H1 (cell line): ENCODE results near the gene GOSR1. TPM values are rescaled to one million over a fixed set of nuclear protein-coding genes. Genes with fewer than 3 reads are reported as not detected.

ENCODE experiments used
- BACH1 ChIP-seq: IDR thresholded peaks from 2 replicates; pipeline ENCODE4 v1.6.1; 2012; ENCODE audit warnings: low read length, improper control_type of control experiment
- CHD1 ChIP-seq: IDR thresholded peaks from 2 replicates; pipeline ENCODE4 v1.6.1; 2012; ENCODE audit warnings: low read depth, low read length, improper control_type of control experiment
- EGR1 ChIP-seq: IDR thresholded peaks from 2 replicates; pipeline ENCODE4 v1.6.1; 2011; ENCODE audit warnings: low read depth, low read length, borderline replicate concordance
- HDAC2 ChIP-seq, 2 experiments: fragments of 300-600 bp in 1 of 2; sonication (generic) in 1 of 2; IDR thresholded peaks; 2 replicates each; pipeline ENCODE4 v1.6.1; 2011 to 2012; ENCODE audit warnings: low read depth in 2 of 2, low read length in 2 of 2, mild to moderate bottlenecking in 2 of 2, moderate library complexity in 2 of 2, borderline replicate concordance in 1 of 2, inconsistent platforms in 1 of 2
- HDAC6 ChIP-seq: IDR thresholded peaks from one replicate; pipeline ENCODE4 v1.7.1; 2012; ENCODE audit warnings: low read depth, mild to moderate bottlenecking, inconsistent platforms, low read length, moderate library complexity
- POLR2AphosphoS5 ChIP-seq: IDR thresholded peaks from 2 replicates; pipeline ENCODE4 v1.6.1; 2011; ENCODE audit warnings: low read depth, low read length
- POU5F1 ChIP-seq: IDR thresholded peaks from 2 replicates; pipeline ENCODE4 v1.6.1; 2011; ENCODE audit warnings: low read depth, mild to moderate bottlenecking, low read length, moderate library complexity
- RAD21 ChIP-seq, 2 experiments: IDR thresholded peaks in 1 of 2; conservative IDR thresholded peaks in 1 of 2; 2 replicates each; pipeline ENCODE4 v1.6.1; 2011; ENCODE audit warnings: low read depth in 2 of 2, low read length in 2 of 2, improper control_type of control experiment in 1 of 2, inconsistent platforms in 1 of 2, mild to moderate bottlenecking in 1 of 2, moderate library complexity in 1 of 2
- SIRT6 ChIP-seq: IDR thresholded peaks from one replicate; pipeline ENCODE4 v1.7.1; 2012; ENCODE audit warnings: low read length, inconsistent platforms
- SP4 ChIP-seq: IDR thresholded peaks from 2 replicates; pipeline ENCODE4 v1.6.1; 2012; ENCODE audit warnings: low read length, inconsistent platforms
- SRF ChIP-seq: IDR thresholded peaks from 2 replicates; pipeline ENCODE4 v1.6.1; 2011; ENCODE audit warnings: mild to moderate bottlenecking, low read depth, low read length, moderate library complexity
- TAF1 ChIP-seq: IDR thresholded peaks from 2 replicates; pipeline ENCODE4 v1.6.1; 2011; ENCODE audit warnings: mild to moderate bottlenecking, low read depth, low read length
- TBP ChIP-seq: IDR thresholded peaks from 2 replicates; pipeline ENCODE4 v1.6.1; 2011; ENCODE audit warnings: low read depth, low read length, improper control_type of control experiment
- TCF12 ChIP-seq: IDR thresholded peaks from 2 replicates; pipeline ENCODE4 v1.6.1; 2011; ENCODE audit warnings: low read depth, mild to moderate bottlenecking, low read length
- TEAD4 ChIP-seq: IDR thresholded peaks from 2 replicates; pipeline ENCODE4 v1.6.1; 2012; ENCODE audit warnings: low read depth, low read length, inconsistent platforms, mixed read lengths
- polyA plus RNA-seq, 7 experiments: library from polyadenylated mRNA; depleted of rRNA in 3 of 7; stranded (reverse) in 5 of 7; unstranded in 2 of 7; fragments of >200 nt in 5 of 7; fragments of 200-250 nt in 2 of 7; gene quantifications; 1 replicate in 5 of 7; 2 replicates in 1 of 7; 4 replicates in 1 of 7; pipeline versions ENCODE4 v1.2.1 to v1.2.3, GENCODE V29; 2011 to 2013; ENCODE audit warnings: missing spikeins in 2 of 7, mixed read lengths in 2 of 7
- total RNA-seq: library from RNA; stranded (reverse); fragmentation: NEBNext Ultra II Directional; extraction: Animal tissue kit (Norgen Biotek cat#: 25700); gene quantifications from 2 replicates; pipeline ENCODE4 v1.2.1, GENCODE V29; 2021
- TF ChIP-seq, protein P1 (sequence below): IDR thresholded peaks from 2 replicates; pipeline ENCODE4 v1.6.1; 2011; ENCODE audit warnings: low read length, improper control_type of control experiment
- TF ChIP-seq, protein P2 (sequence below): IDR thresholded peaks from 2 replicates; pipeline ENCODE4 v1.6.1; 2011; ENCODE audit warnings: low read depth, mild to moderate bottlenecking, low read length; ENCODE audit not compliant: insufficient read depth
- TF ChIP-seq, protein P3 (sequence below): IDR thresholded peaks from 2 replicates; pipeline ENCODE4 v1.6.1; 2012; ENCODE audit warnings: inconsistent platforms
- TF ChIP-seq, protein P4 (sequence below), 3 experiments: IDR thresholded peaks; 1 replicate in 2 of 3; 2 replicates in 1 of 3; pipeline versions ENCODE4 v1.5.1 to v1.6.1; 2011; ENCODE audit warnings: low read length in 3 of 3, mild to moderate bottlenecking in 3 of 3, inconsistent platforms in 2 of 3, low read depth in 1 of 3, moderate library complexity in 1 of 3; ENCODE audit not compliant: insufficient read depth in 1 of 3; ENCODE audit errors: control extremely low read depth in 1 of 3
- TF ChIP-seq, protein P5 (sequence below): IDR thresholded peaks from 2 replicates; pipeline ENCODE4 v1.6.1; 2012; ENCODE audit warnings: inconsistent platforms

GOSR1 gene
- total and polyA plus RNA-seq, 2 of the 8 experiments (the other 6 are each of a cell fraction or from before 2014, with no cell fraction given), result 9.2 to 43.3 TPM

DNA sequence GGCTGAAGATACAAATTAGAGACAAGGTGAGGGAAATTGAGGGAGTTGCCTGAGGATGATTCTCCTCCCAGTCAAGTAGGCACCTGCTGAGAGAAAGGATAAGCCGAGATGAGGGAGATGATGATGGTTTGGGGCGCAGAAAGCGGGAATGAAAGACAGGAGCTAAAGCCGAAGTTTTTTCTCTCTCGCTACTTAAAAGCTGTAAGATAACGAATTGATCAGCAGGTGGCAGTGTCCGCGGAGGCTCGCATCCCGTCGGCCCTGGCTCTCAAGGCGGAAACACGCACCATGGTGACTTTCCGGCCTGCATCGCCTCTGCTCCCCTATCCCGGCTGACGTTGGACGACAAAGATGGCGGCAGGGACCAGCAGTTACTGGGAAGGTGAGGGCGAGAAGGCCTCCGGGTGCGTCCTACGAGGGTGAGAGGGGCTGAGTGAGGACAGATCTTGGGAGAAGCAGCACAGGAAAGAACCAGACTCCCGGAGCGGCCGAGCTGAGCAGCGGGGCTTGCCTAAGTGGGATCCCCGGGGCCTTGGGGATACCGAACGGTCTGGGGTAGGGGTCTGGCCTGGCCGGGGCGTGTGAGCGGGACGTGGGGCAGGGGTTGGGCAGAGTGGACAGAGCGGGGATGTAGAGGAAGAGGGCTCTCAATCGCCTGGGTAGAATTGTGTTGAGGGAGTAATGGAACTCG, at the start of gene GOSR1 (continued):
- TF ChIP-seq, protein P1, sequence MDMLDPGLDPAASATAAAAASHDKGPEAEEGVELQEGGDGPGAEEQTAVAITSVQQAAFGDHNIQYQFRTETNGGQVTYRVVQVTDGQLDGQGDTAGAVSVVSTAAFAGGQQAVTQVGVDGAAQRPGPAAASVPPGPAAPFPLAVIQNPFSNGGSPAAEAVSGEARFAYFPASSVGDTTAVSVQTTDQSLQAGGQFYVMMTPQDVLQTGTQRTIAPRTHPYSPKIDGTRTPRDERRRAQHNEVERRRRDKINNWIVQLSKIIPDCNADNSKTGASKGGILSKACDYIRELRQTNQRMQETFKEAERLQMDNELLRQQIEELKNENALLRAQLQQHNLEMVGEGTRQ, result no peak
- TF ChIP-seq SIRT6 (no peak), POU5F1 (no peak), HDAC6 (no peak), CHD1 (no peak), SP4 (no peak; the same call in 1 of the 2 replicates), TAF1 (peak; percentile 96), HDAC2 (IDR thresholded peaks at IDR 0.05; ENCODE audit: borderline replicate concordance in 1 of 2, low read depth in 2 of 2, low read length in 2 of 2) (peak in 1 of 2 experiments; percentile 56; a peak in 1 of 4 replicates), POLR2AphosphoS5 (peak; percentile 98), TEAD4 (no peak), TCF12 (no peak), EGR1 (no peak), RAD21 (IDR thresholded peaks at IDR 0.05 in 1 of 2, conservative IDR thresholded peaks at IDR 0.05 in 1 of 2; ENCODE audit: low read depth in 2 of 2, low read length in 2 of 2) (peak; percentile 65 to 67), SRF (no peak), TBP (peak; percentile 93), BACH1 (no peak)
- TF ChIP-seq, protein P2, sequence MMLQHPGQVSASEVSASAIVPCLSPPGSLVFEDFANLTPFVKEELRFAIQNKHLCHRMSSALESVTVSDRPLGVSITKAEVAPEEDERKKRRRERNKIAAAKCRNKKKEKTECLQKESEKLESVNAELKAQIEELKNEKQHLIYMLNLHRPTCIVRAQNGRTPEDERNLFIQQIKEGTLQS, result no peak
- TF ChIP-seq, protein P3, sequence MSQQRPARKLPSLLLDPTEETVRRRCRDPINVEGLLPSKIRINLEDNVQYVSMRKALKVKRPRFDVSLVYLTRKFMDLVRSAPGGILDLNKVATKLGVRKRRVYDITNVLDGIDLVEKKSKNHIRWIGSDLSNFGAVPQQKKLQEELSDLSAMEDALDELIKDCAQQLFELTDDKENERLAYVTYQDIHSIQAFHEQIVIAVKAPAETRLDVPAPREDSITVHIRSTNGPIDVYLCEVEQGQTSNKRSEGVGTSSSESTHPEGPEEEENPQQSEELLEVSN, result peak; percentile 53; the same call in 1 of the 2 replicates
- TF ChIP-seq, protein P4, sequence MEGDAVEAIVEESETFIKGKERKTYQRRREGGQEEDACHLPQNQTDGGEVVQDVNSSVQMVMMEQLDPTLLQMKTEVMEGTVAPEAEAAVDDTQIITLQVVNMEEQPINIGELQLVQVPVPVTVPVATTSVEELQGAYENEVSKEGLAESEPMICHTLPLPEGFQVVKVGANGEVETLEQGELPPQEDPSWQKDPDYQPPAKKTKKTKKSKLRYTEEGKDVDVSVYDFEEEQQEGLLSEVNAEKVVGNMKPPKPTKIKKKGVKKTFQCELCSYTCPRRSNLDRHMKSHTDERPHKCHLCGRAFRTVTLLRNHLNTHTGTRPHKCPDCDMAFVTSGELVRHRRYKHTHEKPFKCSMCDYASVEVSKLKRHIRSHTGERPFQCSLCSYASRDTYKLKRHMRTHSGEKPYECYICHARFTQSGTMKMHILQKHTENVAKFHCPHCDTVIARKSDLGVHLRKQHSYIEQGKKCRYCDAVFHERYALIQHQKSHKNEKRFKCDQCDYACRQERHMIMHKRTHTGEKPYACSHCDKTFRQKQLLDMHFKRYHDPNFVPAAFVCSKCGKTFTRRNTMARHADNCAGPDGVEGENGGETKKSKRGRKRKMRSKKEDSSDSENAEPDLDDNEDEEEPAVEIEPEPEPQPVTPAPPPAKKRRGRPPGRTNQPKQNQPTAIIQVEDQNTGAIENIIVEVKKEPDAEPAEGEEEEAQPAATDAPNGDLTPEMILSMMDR (IDR thresholded peaks at IDR 0.05; ENCODE audit: control extremely low read depth in 1 of 3, insufficient read depth in 1 of 3, low read depth in 1 of 3, low read length in 3 of 3), result peak; percentile 61 to 84 (median 74)
- TF ChIP-seq, protein P5, sequence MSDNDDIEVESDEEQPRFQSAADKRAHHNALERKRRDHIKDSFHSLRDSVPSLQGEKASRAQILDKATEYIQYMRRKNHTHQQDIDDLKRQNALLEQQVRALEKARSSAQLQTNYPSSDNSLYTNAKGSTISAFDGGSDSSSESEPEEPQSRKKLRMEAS, result peak; percentile 52; the same call in 1 of the 2 replicates
